IMR-90 (cell line): Measurements from ENCODE around the gene RAD23B. TPM values are rescaled to one million over a fixed set of nuclear protein-coding genes. Genes with fewer than 3 reads are reported as not detected.

Experiments used
- ATAC-seq: fragments of 200-7000 bp; cut with Tn5 transposase; 2 replicates; pipeline ENCODE4 v1.9.1; 2020; ENCODE audit warnings: low read depth, mild to moderate bottlenecking, moderate library complexity
- BruUV-seq: library from RNA; stranded (reverse); fragments of 400-500 nt; replicated peaks from 2 replicates; lab custom pipeline; 2021; lab: Mats Ljungman, UMichigan
- CTCF ChIA-PET: fragments of 300-600 bp; formaldehyde crosslinking; extraction: SDS; loops from one replicate; lab custom pipeline; 2021; ENCODE audit warnings: antibody characterized with exemption; lab: Yijun Ruan, JAX
- POLR2A ChIA-PET: fragments of 300-600 bp; sonication (Branson Sonifier 250); formaldehyde crosslinking; loops from one replicate; lab custom pipeline; 2022; ENCODE audit warnings: antibody characterized with exemption; ENCODE audit not compliant: unreplicated experiment; lab: Charles Lee
- DNase-seq: peaks from one replicate; pipeline ENCODE4 v3.0.0; 2013
- H2AFZ ChIP-seq: replicated peaks from 2 replicates; pipeline ENCODE3; 2013; ENCODE audit warnings: low read length, mild to moderate bottlenecking; ENCODE audit not compliant: poor library complexity
- H2AK5ac ChIP-seq: 2 replicates; pipeline ENCODE4 v1.6.1; 2013; ENCODE audit warnings: low read depth, low read length, inconsistent platforms
- H2AK9ac ChIP-seq: replicated peaks from 2 replicates; pipeline ENCODE3; 2013; ENCODE audit warnings: mild to moderate bottlenecking, low read depth, low read length, moderate library complexity; ENCODE audit not compliant: poor library complexity
- H2BK120ac ChIP-seq: 2 replicates; pipeline ENCODE4 v1.6.1; 2013; ENCODE audit warnings: low read depth, low read length, inconsistent platforms
- H2BK15ac ChIP-seq: 3 replicates; pipeline ENCODE4 v1.6.1; 2013; ENCODE audit warnings: low read depth, low read length, inconsistent platforms
- H2BK20ac ChIP-seq: 2 replicates; pipeline ENCODE4 v1.6.1; 2013; ENCODE audit warnings: low read depth, mild to moderate bottlenecking, inconsistent platforms, low read length, moderate library complexity
- H2BK5ac ChIP-seq: 2 replicates; pipeline ENCODE4 v1.6.1; 2013; ENCODE audit warnings: mild to moderate bottlenecking, low read depth, low read length, inconsistent platforms; ENCODE audit not compliant: poor library complexity, severe bottlenecking
- H3K14ac ChIP-seq: replicated peaks from 2 replicates; pipeline ENCODE4 v1.6.1; 2013; ENCODE audit warnings: low read depth, low read length, inconsistent platforms
- H3K18ac ChIP-seq: 2 replicates; pipeline ENCODE4 v1.6.1; 2013; ENCODE audit warnings: low read depth, low read length, control low read depth
- H3K23ac ChIP-seq: 2 replicates; pipeline ENCODE4 v1.6.1; 2013; ENCODE audit warnings: low read depth, low read length, inconsistent platforms
- H3K27ac ChIP-seq: 2 replicates; pipeline ENCODE4 v1.5.1; 2013; ENCODE audit warnings: mild to moderate bottlenecking, control low read depth, low read length; ENCODE audit not compliant: insufficient read depth
- H3K27me3 ChIP-seq: 2 replicates; pipeline ENCODE4 v1.6.1; 2013; ENCODE audit warnings: low read length; ENCODE audit not compliant: control insufficient read depth, insufficient read depth
- H3K36me3 ChIP-seq: 2 replicates; pipeline ENCODE4 v1.6.1; 2013; ENCODE audit warnings: low read length, mixed read lengths; ENCODE audit not compliant: control insufficient read depth, insufficient read depth
- H3K4ac ChIP-seq: 2 replicates; pipeline ENCODE4 v1.6.1; 2013; ENCODE audit warnings: low read depth, low read length, inconsistent platforms
- H3K4me1 ChIP-seq: 2 replicates; pipeline ENCODE4 v1.6.1; 2013; ENCODE audit warnings: low read length, mixed read lengths; ENCODE audit not compliant: control insufficient read depth, insufficient read depth
- H3K4me2 ChIP-seq: 2 replicates; pipeline ENCODE4 v1.6.1; 2013; ENCODE audit warnings: low read depth, mild to moderate bottlenecking, control low read depth, low read length, moderate library complexity
- H3K4me3 ChIP-seq: 2 replicates; pipeline ENCODE4 v1.5.1; 2013; ENCODE audit warnings: low read depth, mild to moderate bottlenecking, control low read depth, low read length, moderate library complexity; ENCODE audit not compliant: insufficient read depth
- H3K56ac ChIP-seq: 2 replicates; pipeline ENCODE4 v1.6.1; 2013; ENCODE audit warnings: low read length, inconsistent platforms; ENCODE audit not compliant: insufficient read depth; ENCODE audit errors: extremely low read depth
- H3K79me1 ChIP-seq, 2 experiments: 2 replicates each; pipeline ENCODE4 v1.6.1; 2013; ENCODE audit warnings: low read length in 2 of 2, inconsistent platforms in 1 of 2, low read depth in 1 of 2
- H3K9ac ChIP-seq: 2 replicates; pipeline ENCODE4 v1.6.1; 2013; ENCODE audit warnings: low read depth, low read length, control low read depth
- H3K9me1 ChIP-seq: 2 replicates; pipeline ENCODE4 v1.6.1; 2013; ENCODE audit warnings: low read length, inconsistent platforms; ENCODE audit not compliant: insufficient read depth
- H3K9me3 ChIP-seq: 2 replicates; pipeline ENCODE4 v1.6.1; 2013; ENCODE audit warnings: low read length; ENCODE audit not compliant: control insufficient read depth, insufficient read depth
- H4K20me1 ChIP-seq: 2 replicates; pipeline ENCODE4 v1.6.1; 2013; ENCODE audit warnings: low read length, inconsistent platforms; ENCODE audit not compliant: insufficient read depth
- H4K5ac ChIP-seq: 2 replicates; pipeline ENCODE4 v1.6.1; 2013; ENCODE audit warnings: mild to moderate bottlenecking, low read depth, low read length, control low read depth
- H4K8ac ChIP-seq, 2 experiments: 2 replicates each; pipeline ENCODE4 v1.6.1; 2013; ENCODE audit warnings: low read depth in 2 of 2, low read length in 2 of 2, control low read depth in 1 of 2, inconsistent platforms in 1 of 2
- H4K91ac ChIP-seq: 2 replicates; pipeline ENCODE4 v1.6.1; 2013; ENCODE audit warnings: low read depth, low read length, inconsistent platforms; ENCODE audit not compliant: insufficient read depth
- BHLHE40 ChIP-seq: fragments of 150-350 bp; IDR thresholded peaks from 2 replicates; pipeline ENCODE4 v1.6.1; 2016; ENCODE audit warnings: mild to moderate bottlenecking, low read depth, low read length
- CEBPB ChIP-seq: IDR thresholded peaks from 2 replicates; pipeline ENCODE4 v1.6.1; 2012; ENCODE audit warnings: low read depth, low read length, improper control_type of control experiment
- CHD1 ChIP-seq: IDR thresholded peaks from 2 replicates; pipeline ENCODE4 v1.6.1; 2012; ENCODE audit warnings: low read depth, low read length, improper control_type of control experiment
- FOS ChIP-seq: fragments of 150-350 bp; IDR thresholded peaks from 2 replicates; pipeline ENCODE4 v1.6.1; 2016; ENCODE audit warnings: low read depth, low read length
- MAFK ChIP-seq: IDR thresholded peaks from 2 replicates; pipeline ENCODE4 v1.6.1; 2012; ENCODE audit warnings: low read depth, low read length, improper control_type of control experiment
- MAZ ChIP-seq: IDR thresholded peaks from 2 replicates; pipeline ENCODE4 v1.6.1; 2012; ENCODE audit warnings: low read depth, mild to moderate bottlenecking, low read length, improper control_type of control experiment, moderate library complexity, borderline replicate concordance
- MXI1 ChIP-seq: IDR thresholded peaks from 2 replicates; pipeline ENCODE4 v1.6.1; 2012; ENCODE audit warnings: low read depth, mild to moderate bottlenecking, low read length, moderate library complexity, borderline replicate concordance
- NFE2L2 ChIP-seq: fragments of 150-350 bp; IDR thresholded peaks from 2 replicates; pipeline ENCODE4 v1.6.1; 2016; ENCODE audit warnings: low read depth, mild to moderate bottlenecking, low read length
- POLR2A ChIP-seq: IDR thresholded peaks from 2 replicates; pipeline ENCODE4 v1.6.1; 2012; ENCODE audit warnings: mild to moderate bottlenecking, low read depth, low read length
- RAD21 ChIP-seq: IDR thresholded peaks from 2 replicates; pipeline ENCODE4 v1.6.1; 2012; ENCODE audit warnings: low read length, improper control_type of control experiment
- RCOR1 ChIP-seq: IDR thresholded peaks from 2 replicates; pipeline ENCODE4 v1.6.1; 2012; ENCODE audit warnings: mild to moderate bottlenecking, low read length, improper control_type of control experiment; ENCODE audit not compliant: insufficient replicate concordance
- RFX5 ChIP-seq: IDR thresholded peaks from 2 replicates; pipeline ENCODE4 v1.8.0; 2012; ENCODE audit warnings: low read depth, mild to moderate bottlenecking, low read length, moderate library complexity
- SMC3 ChIP-seq: fragments of 150-350 bp; IDR thresholded peaks from 2 replicates; pipeline ENCODE4 v1.6.1; 2016; ENCODE audit warnings: low read depth, mild to moderate bottlenecking, antibody characterized with exemption, low read length, moderate library complexity
- WGBS, 2 experiments: methylation state at CpG; one replicate each; pipeline versions ENCODE4 v1.1.5 to v1.1.7; 2013; ENCODE audit warnings: missing lambda C conversion rate in 2 of 2; ENCODE audit not compliant: insufficient read length in 1 of 2; ENCODE audit errors: extremely low coverage in 2 of 2; 5-methylcytosine and 5-hydroxymethylcytosine counted together
- dilution Hi-C: fragments of 300-500 bp; cut with HindIII; formaldehyde crosslinking; loops from one replicate; pipeline ENCODE4 v1.14.3; 2018; ENCODE audit warnings: low sequenced_read_pairs; ENCODE audit not compliant: unreplicated experiment
- in situ Hi-C: fragments of 300-500 bp; cut with MboI; formaldehyde crosslinking; loops from 3 replicates; pipeline ENCODE4 v1.14.3; 2019; ENCODE audit warnings: low sequenced_read_pairs, inconsistent platforms, mixed read lengths
- intact Hi-C: fragments of 100-400 bp; cut with micrococcal nuclease; formaldehyde crosslinking; loops from 2 replicates; pipeline ENCODE4 v1.10.0; 2022
- polyA plus RNA-seq, 3 experiments: library from polyadenylated mRNA; depleted of rRNA; stranded (reverse); fragments of >200 nt; gene quantifications; 2 replicates each; pipeline ENCODE4 v1.2.3, GENCODE V29; 2012; ENCODE audit warnings: low replicate concordance in 1 of 3
- total RNA-seq: library from RNA; depleted of rRNA; stranded (reverse); fragments of >200 nt; gene quantifications from 2 replicates; pipeline ENCODE4 v1.2.3, GENCODE V29; 2012
- TF ChIP-seq, protein P1 (sequence below): fragments of 150-350 bp; IDR thresholded peaks from 2 replicates; pipeline ENCODE4 v1.6.1; 2016; ENCODE audit warnings: low read depth, mild to moderate bottlenecking, low read length, moderate library complexity, borderline replicate concordance
- TF ChIP-seq, protein P2 (sequence below): fragments of 150-350 bp; IDR thresholded peaks from 2 replicates; pipeline ENCODE4 v1.6.1; 2017; ENCODE audit warnings: mild to moderate bottlenecking, antibody characterized with exemption, low read length, low read depth
- TF ChIP-seq, protein P3 (sequence below): conservative IDR thresholded peaks from 2 replicates; pipeline ENCODE4 v1.5.1; 2012; ENCODE audit warnings: mild to moderate bottlenecking, low read depth, low read length, improper control_type of control experiment

RAD23B gene
- total and polyA plus RNA-seq, 2 of the 4 experiments (the other 2 are of a cell fraction): 126 to 148 TPM

DNA sequence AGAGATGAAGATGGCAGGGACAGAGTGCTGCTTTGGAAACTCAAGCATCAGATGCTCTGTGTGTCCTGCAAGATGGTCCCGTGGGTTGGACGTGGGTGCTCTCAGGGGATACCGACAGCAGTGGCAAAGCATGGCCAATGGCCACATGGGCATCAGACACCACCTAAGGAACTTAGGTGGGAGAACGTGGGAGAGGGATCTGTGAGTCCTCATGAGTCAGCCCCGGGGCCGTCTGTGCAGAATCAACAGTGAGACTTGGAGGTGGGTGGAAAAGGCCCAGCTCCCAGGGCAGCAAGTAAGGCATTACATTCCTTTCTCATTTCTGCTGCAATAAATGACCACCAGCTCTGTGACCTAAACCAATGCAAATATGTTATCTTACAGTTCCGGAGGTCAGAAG, 77.0 kb downstream of the RAD23B start:
- CTCF ChIA-PET: no interaction called here
- DNase-seq: peak; percentile 27
- 71% methylated on average over 3 of the region's 7 CpGs; no CpG with 5 or more reads in 1 of the 2 experiments for WGBS, 2 experiments

More for the DNA sequence above, 77.0 kb downstream of the RAD23B start:
- H3K36me3 ChIP-seq: no peaks in the 10 kb centered on the region
- no peak overlapping the region for H2AK9ac ChIP-seq
- no peak overlapping the region for H3K56ac ChIP-seq
- no peaks in the 10 kb centered on the region; the same call in 1 of the 2 replicates for H3K27me3 ChIP-seq
- H3K4me3 ChIP-seq: no peak overlapping the region
- H3K79me1 ChIP-seq: no peaks in the 10 kb centered on the region
- no peaks in the 10 kb centered on the region for H3K9me1 ChIP-seq
- intact Hi-C loops (no loop called here), in situ Hi-C loops (no loop called here), dilution Hi-C loops (no loop called here)
- no peak overlapping the region for H3K4ac ChIP-seq
- no peak overlapping the region for H3K4me2 ChIP-seq
- H3K9ac ChIP-seq: no peak overlapping the region
- no peak overlapping the region for H3K18ac ChIP-seq
- no peak overlapping the region for H2BK120ac ChIP-seq
- H4K8ac ChIP-seq: no peak overlapping the region
- ATAC-seq: no peak
- H3K4me1 ChIP-seq: no peaks in the 10 kb centered on the region
- no peak overlapping the region for H2BK5ac ChIP-seq
- no peak overlapping the region for H2BK15ac ChIP-seq
- no peak overlapping the region for H3K14ac ChIP-seq
- TF ChIP-seq RFX5 (no peak), CHD1 (no peak), MAFK (no peak), NFE2L2 (no peak), SMC3 (no peak), BHLHE40 (no peak), FOS (no peak), MXI1 (no peak), POLR2A (no peak), MAZ (no peak), CEBPB (no peak), RAD21 (no peak), RCOR1 (no peak)
- TF ChIP-seq, protein P1, sequence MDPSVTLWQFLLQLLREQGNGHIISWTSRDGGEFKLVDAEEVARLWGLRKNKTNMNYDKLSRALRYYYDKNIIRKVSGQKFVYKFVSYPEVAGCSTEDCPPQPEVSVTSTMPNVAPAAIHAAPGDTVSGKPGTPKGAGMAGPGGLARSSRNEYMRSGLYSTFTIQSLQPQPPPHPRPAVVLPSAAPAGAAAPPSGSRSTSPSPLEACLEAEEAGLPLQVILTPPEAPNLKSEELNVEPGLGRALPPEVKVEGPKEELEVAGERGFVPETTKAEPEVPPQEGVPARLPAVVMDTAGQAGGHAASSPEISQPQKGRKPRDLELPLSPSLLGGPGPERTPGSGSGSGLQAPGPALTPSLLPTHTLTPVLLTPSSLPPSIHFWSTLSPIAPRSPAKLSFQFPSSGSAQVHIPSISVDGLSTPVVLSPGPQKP: no peak
- TF ChIP-seq, protein P2, sequence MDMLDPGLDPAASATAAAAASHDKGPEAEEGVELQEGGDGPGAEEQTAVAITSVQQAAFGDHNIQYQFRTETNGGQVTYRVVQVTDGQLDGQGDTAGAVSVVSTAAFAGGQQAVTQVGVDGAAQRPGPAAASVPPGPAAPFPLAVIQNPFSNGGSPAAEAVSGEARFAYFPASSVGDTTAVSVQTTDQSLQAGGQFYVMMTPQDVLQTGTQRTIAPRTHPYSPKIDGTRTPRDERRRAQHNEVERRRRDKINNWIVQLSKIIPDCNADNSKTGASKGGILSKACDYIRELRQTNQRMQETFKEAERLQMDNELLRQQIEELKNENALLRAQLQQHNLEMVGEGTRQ: no peak
- TF ChIP-seq, protein P3, sequence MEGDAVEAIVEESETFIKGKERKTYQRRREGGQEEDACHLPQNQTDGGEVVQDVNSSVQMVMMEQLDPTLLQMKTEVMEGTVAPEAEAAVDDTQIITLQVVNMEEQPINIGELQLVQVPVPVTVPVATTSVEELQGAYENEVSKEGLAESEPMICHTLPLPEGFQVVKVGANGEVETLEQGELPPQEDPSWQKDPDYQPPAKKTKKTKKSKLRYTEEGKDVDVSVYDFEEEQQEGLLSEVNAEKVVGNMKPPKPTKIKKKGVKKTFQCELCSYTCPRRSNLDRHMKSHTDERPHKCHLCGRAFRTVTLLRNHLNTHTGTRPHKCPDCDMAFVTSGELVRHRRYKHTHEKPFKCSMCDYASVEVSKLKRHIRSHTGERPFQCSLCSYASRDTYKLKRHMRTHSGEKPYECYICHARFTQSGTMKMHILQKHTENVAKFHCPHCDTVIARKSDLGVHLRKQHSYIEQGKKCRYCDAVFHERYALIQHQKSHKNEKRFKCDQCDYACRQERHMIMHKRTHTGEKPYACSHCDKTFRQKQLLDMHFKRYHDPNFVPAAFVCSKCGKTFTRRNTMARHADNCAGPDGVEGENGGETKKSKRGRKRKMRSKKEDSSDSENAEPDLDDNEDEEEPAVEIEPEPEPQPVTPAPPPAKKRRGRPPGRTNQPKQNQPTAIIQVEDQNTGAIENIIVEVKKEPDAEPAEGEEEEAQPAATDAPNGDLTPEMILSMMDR: no peak
- no peaks in the 10 kb centered on the region for H4K20me1 ChIP-seq
- H4K5ac ChIP-seq: no peak overlapping the region
- no peak overlapping the region for H2AFZ ChIP-seq
- H2BK20ac ChIP-seq: no peak overlapping the region
- H3K23ac ChIP-seq: no peak overlapping the region
- H3K27ac ChIP-seq: no peak overlapping the region
- POLR2A ChIA-PET: no interaction called here
- H2AK5ac ChIP-seq: no peak overlapping the region
- H3K9me3 ChIP-seq: no peaks in the 10 kb centered on the region
- BruUV-seq: no TSS peak
- H4K91ac ChIP-seq: no peak overlapping the region
